Thoracic aorta (tissue), 2 donors: Measurements from ENCODE around the gene CCL16. TPM values are rescaled to one million over a fixed set of nuclear protein-coding genes. Genes with fewer than 3 reads are reported as not detected.

ENCODE experiments used
- ATAC-seq: fragments of 150-250 bp; one replicate; pipeline ENCODE4 v1.8.0; 2017; ENCODE audit warnings: low read depth; ENCODE audit not compliant: insufficient number of reproducible peaks, low FRiP score
- DNase-seq: peaks from one replicate; pipeline ENCODE4 v3.0.0-alpha.2; 2020; ENCODE audit warnings: low spot score
- H3K27ac ChIP-seq, 2 donors: fragments of 200-600 bp; sonication (generic); 1 replicate in 1 of 2; 2 replicates in 1 of 2; pipeline ENCODE4 v1.5.1; 2016; ENCODE audit warnings: mild to moderate bottlenecking in 2 of 2, moderate library complexity in 2 of 2
- H3K27me3 ChIP-seq: fragments of 200-600 bp; sonication (generic); replicated peaks from 2 replicates; pipeline ENCODE4 v1.6.0; 2016; ENCODE audit warnings: mild to moderate bottlenecking; ENCODE audit not compliant: insufficient read depth
- H3K36me3 ChIP-seq: fragments of 200-600 bp; sonication (generic); one replicate; pipeline ENCODE4 v1.5.1; 2016
- H3K4me1 ChIP-seq, 2 donors: fragments of 200-600 bp; sonication (generic); 1 replicate in 1 of 2; 2 replicates in 1 of 2; pipeline versions ENCODE4 v1.5.1 to v1.6.0; 2016; ENCODE audit warnings: low read depth in 2 of 2, mild to moderate bottlenecking in 1 of 2; ENCODE audit not compliant: control insufficient read depth in 1 of 2
- H3K4me3 ChIP-seq: fragments of 200-600 bp; sonication (generic); 2 replicates; pipeline ENCODE4 v1.5.1; 2016; ENCODE audit warnings: mild to moderate bottlenecking
- H3K9me3 ChIP-seq: fragments of 200-600 bp; sonication (generic); 2 replicates; pipeline ENCODE4 v1.5.1; 2016
- CTCF ChIP-seq: fragments of 200-600 bp; sonication (generic); IDR thresholded peaks from one replicate; pipeline ENCODE4 v1.5.1; 2019; ENCODE audit warnings: antibody characterized with exemption
- total RNA-seq, 2 donors: library from RNA; depleted of rRNA; stranded (reverse); fragments of >200 nt; gene quantifications; one replicate each; pipeline versions ENCODE4 v1.1.0 to v1.2.3, GENCODE V29; 2016

The CCL16 gene
- not detected for total RNA-seq

- Histone ChIP-seq H3K4me1 (no peaks in the 10 kb centered on the region), H3K4me3 (no peak within 1 kb of the TSS), H3K27ac (no peak within 1 kb of the TSS), H3K27me3 (no peaks in the 10 kb centered on the region), H3K9me3 (no peaks in the 10 kb centered on the region), H3K36me3 (no peaks in the 10 kb centered on the region)
- no peak for TF ChIP-seq CTCF
- ATAC-seq (no peak), DNase-seq (no peak)
Measured at GRCh38 chr17:35981246-35981645, at the start of gene CCL16. CCL16 (minus strand) TSS chr17:35981497; CDS start chr17:35981420, 77 bp downstream.

GRCh38 chr17:36030956-36031355, 49.7 kb upstream of the CCL16 start:
- H3K9me3 ChIP-seq: no peaks in the 10 kb centered on the region
- ATAC-seq (no peak), DNase-seq (no peak)
- TF ChIP-seq CTCF: no peak
- no peak overlapping the region for H3K4me3 ChIP-seq
- no peaks in the 10 kb centered on the region for H3K27me3 ChIP-seq
- no peaks in the 10 kb centered on the region for H3K36me3 ChIP-seq
- H3K27ac ChIP-seq: no peak overlapping the region
- no peaks in the 10 kb centered on the region for H3K4me1 ChIP-seq

- Histone ChIP-seq H3K27me3 (no peaks in the 10 kb centered on the region), H3K4me3 (no peak overlapping the region), H3K36me3 (no peaks in the 10 kb centered on the region), H3K27ac (no peak overlapping the region), H3K4me1 (no peaks in the 10 kb centered on the region), H3K9me3 (no peaks in the 10 kb centered on the region)
- TF ChIP-seq CTCF: no peak
- DNase-seq (no peak), ATAC-seq (no peak)
Measured at GRCh38 chr17:36027761-36028160, 46.5 kb upstream of the CCL16 start.

GRCh38 chr17:36024106-36024869, 43.0 kb upstream of the CCL16 start:
- no peak overlapping the region for H3K4me3 ChIP-seq
- H3K27ac ChIP-seq: no peak overlapping the region
- ATAC-seq (no peak), DNase-seq (no peak)
- no peaks in the 10 kb centered on the region for H3K36me3 ChIP-seq
- H3K4me1 ChIP-seq: no peaks in the 10 kb centered on the region
- no peak for TF ChIP-seq CTCF
- H3K27me3 ChIP-seq: no peaks in the 10 kb centered on the region
- H3K9me3 ChIP-seq: no peaks in the 10 kb centered on the region

- no peak for ATAC-seq
- TF ChIP-seq CTCF: no peak
- DNase-seq: no peak
- no peak overlapping the region for H3K27ac ChIP-seq
- H3K4me1 ChIP-seq: no peaks in the 10 kb centered on the region
- H3K4me3 ChIP-seq: no peak overlapping the region
- H3K9me3 ChIP-seq: no peaks in the 10 kb centered on the region
- H3K36me3 ChIP-seq: no peaks in the 10 kb centered on the region
- no peaks in the 10 kb centered on the region for H3K27me3 ChIP-seq
Measured at GRCh38 chr17:36019423-36019822, 38.1 kb upstream of the CCL16 start.
